ENCODE results near the gene MAST1.

Gene MAST1

GRCh38 chr19:12821761-12822160 is 16.6 kb upstream of the MAST1 start:
- no peak for TF ChIP-seq CTCF (IDR thresholded peaks at IDR 0.05; ENCODE audit: low read depth, low read length)
- H3K4me3 ChIP-seq (replicated peaks in 1 of 2; ENCODE audit: low read depth in 2 of 2, low read length in 2 of 2): no peak overlapping the region
- peak in 1 of 2 donors; percentile 33 for DNase-seq (ENCODE audit: low read depth in 2 of 2)

DNA sequence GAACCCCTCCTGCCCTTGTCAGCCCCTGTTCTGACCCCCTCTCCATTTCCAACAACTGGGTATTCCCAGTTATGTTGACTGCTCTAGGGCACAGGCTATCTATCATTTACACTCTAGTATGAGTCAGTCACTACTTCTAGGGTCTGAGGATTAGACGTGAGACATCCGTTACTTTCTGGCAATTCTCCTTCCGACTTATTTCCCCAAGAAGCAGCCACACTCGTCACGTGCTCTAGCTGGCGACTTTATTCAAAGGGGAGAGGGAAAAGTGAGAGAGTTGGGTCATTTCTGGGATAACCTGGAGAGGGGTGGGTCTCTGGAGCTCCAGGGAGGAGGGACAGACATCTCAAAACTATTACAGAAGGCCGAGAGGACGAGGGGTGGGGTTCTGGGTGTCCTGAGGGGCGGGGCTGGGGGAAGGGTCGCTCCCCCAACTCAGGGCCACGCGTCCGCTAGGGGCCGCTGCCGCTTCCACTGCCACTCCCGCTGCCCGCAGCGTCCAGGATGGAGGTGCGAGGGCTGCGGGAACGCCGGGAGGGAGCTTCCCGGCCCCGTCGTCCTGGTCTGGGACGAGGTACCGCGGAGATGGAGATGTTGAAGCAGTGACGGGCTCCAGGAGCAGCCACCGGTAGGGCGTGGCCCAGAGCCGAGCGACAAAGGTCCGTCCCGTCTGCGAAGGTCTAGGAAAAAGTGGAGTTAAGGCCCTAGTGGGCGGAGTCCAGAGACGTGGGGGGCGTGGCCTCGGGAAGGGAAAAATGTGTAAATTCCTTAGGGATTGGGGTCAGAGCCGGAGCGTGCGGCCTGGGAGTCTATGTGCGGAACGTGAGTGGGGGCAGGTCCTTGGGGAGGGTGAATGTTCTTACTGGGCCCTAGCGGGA is 12.8 kb upstream of the MAST1 start:
- peak; percentile 39 for TF ChIP-seq CTCF (IDR thresholded peaks at IDR 0.05; ENCODE audit: low read depth, low read length)
- H3K4me3 ChIP-seq (replicated peaks in 1 of 2; ENCODE audit: low read depth in 2 of 2, low read length in 2 of 2): no peak overlapping the region
- peak; percentile 52 to 54 for DNase-seq (ENCODE audit: low read depth in 2 of 2)

- no peak overlapping the region for H3K4me3 ChIP-seq (replicated peaks in 1 of 2; ENCODE audit: low read depth in 2 of 2, low read length in 2 of 2)
- peak in 1 of 2 donors; percentile 57 for DNase-seq (ENCODE audit: low read depth in 2 of 2)
- TF ChIP-seq CTCF (IDR thresholded peaks at IDR 0.05; ENCODE audit: low read depth, low read length): no peak
Measured at GRCh38 chr19:12828494-12828893, 9.8 kb upstream of the MAST1 start.

DNA sequence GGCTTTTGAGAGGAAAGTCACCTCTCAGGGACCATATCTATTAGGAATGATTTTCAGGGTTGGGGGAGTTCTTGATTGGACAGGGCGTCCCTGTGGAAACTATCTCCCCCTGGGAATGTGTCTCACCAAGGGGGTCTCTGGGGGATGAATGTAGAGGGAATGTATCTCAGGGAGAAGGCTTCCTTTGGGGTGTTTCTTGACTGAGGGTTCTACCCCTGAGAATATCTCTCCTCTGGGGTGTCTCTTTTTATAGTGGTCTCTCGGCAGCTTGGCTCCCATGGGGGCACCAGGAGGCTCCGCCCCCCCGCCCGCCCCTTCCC is 4.9 kb upstream of the MAST1 start:
- no peak for TF ChIP-seq CTCF (IDR thresholded peaks at IDR 0.05; ENCODE audit: low read depth, low read length)
- H3K4me3 ChIP-seq (replicated peaks in 1 of 2; ENCODE audit: low read depth in 2 of 2, low read length in 2 of 2): no peak overlapping the region
- DNase-seq (ENCODE audit: low read depth in 2 of 2): no peak

- peak in 1 of 2 donors; percentile 8 for DNase-seq (ENCODE audit: low read depth in 2 of 2)
- no peak for TF ChIP-seq CTCF (IDR thresholded peaks at IDR 0.05; ENCODE audit: low read depth, low read length)
- peak overlapping the region; percentile 35 to 38 for H3K4me3 ChIP-seq (replicated peaks in 1 of 2; ENCODE audit: low read depth in 2 of 2, low read length in 2 of 2)
Measured at GRCh38 chr19:12833738-12834565, 4.4 kb upstream of the MAST1 start.

DNA sequence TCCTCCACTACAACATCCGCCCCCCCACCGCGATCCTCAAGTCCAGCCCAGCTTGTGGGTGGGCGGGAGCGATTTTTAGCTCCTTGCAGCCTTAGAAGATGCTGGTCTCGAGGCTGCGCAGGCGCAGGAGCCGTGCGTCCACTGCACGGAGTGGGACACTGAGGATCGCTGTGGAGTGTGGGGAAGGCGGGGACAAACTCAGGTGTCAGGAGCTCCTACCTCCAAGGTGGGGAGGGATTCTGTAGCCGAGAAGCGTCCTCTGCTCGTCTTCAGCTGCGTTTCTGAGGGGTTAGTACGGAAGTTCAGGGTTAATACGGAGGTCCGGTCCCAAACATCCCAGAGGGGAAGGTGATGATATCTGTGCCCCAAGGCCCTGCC is 3.8 kb upstream of the MAST1 start, which contains the start of gene RTBDN:
RTBDN (minus strand) TSS at position 14 of the 378 bp plus-strand sequence. CDS start 4,600 bp downstream, outside the sequence.
- no peak for DNase-seq (ENCODE audit: low read depth in 2 of 2)
- peak within 1 kb of the TSS; percentile 35 to 38 for H3K4me3 ChIP-seq (replicated peaks in 1 of 2; ENCODE audit: low read depth in 2 of 2, low read length in 2 of 2)
- TF ChIP-seq CTCF (IDR thresholded peaks at IDR 0.05; ENCODE audit: low read depth, low read length): no peak
